B cell (primary cell): Measurements from ENCODE around the gene PIGZ. TPM values are rescaled to one million over a fixed set of nuclear protein-coding genes. Genes with fewer than 3 reads are reported as not detected.

Experiments
- ATAC-seq: fragments of 200-7000 bp; cut with Tn5 transposase; one replicate; pipeline ENCODE4 v1.10.0; 2021; ENCODE audit warnings: low read depth, mild to moderate bottlenecking, moderate number of reproducible peaks, moderate library complexity
- CTCF ChIA-PET: fragments of 350-600 bp; sonication (Branson Sonifier 250); formaldehyde crosslinking; loops from one replicate; lab custom pipeline; 2021; ENCODE audit warnings: antibody characterized with exemption, inconsistent platforms; lab: Charles Lee
- POLR2A ChIA-PET: fragments of 350-600 bp; sonication (Branson Sonifier 250); formaldehyde crosslinking; loops from one replicate; lab custom pipeline; 2021; ENCODE audit warnings: antibody characterized with exemption; lab: Charles Lee
- DNase-seq: peaks from one replicate; pipeline ENCODE4 v3.0.0; 2013
- H2AFZ ChIP-seq: 2 replicates; pipeline ENCODE4 v1.6.1; 2012; ENCODE audit warnings: mild to moderate bottlenecking, low read depth, low read length; ENCODE audit not compliant: insufficient read depth, poor library complexity, severe bottlenecking
- H3K27ac ChIP-seq, 2 donors: 1 replicate in 1 of 2; 2 replicates in 1 of 2; pipeline ENCODE4 v1.5.1; 2012 to 2013; ENCODE audit warnings: low read length in 2 of 2, mild to moderate bottlenecking in 2 of 2, moderate library complexity in 1 of 2
- H3K27me3 ChIP-seq, 4 experiments: fragments of 200-600 bp in 1 of 4; sonication (generic) in 1 of 4; replicated peaks in 1 of 4; 1 replicate in 2 of 4; 2 replicates in 2 of 4; pipeline versions ENCODE4 v1.6.1 to v1.7.0; 2013 to 2016; ENCODE audit warnings: low read length in 3 of 4, mild to moderate bottlenecking in 2 of 4, mixed read lengths in 1 of 4, moderate library complexity in 1 of 4; ENCODE audit not compliant: insufficient read depth in 4 of 4, control insufficient read depth in 3 of 4; ENCODE audit errors: control extremely low read depth in 1 of 4
- H3K36me3 ChIP-seq, 2 experiments: replicated peaks in 1 of 2; 1 replicate in 1 of 2; 2 replicates in 1 of 2; pipeline versions ENCODE4 v1.6.1 to v1.7.1; 2013; ENCODE audit warnings: low read length in 1 of 2; ENCODE audit not compliant: insufficient read depth in 2 of 2, control insufficient read depth in 1 of 2; ENCODE audit errors: control extremely low read depth in 1 of 2, extremely low read depth in 1 of 2
- H3K4me1 ChIP-seq, 2 donors: fragments of 200-600 bp in 1 of 2; sonication (generic) in 1 of 2; 1 replicate in 1 of 2; 2 replicates in 1 of 2; pipeline versions ENCODE4 v1.5.1 to v1.6.1; 2013 to 2017; ENCODE audit warnings: low read length in 2 of 2; ENCODE audit not compliant: control insufficient read depth in 2 of 2, insufficient read depth in 2 of 2
- H3K4me2 ChIP-seq: replicated peaks from 2 replicates; pipeline ENCODE3; 2012; ENCODE audit warnings: mild to moderate bottlenecking, low read depth, low read length; ENCODE audit not compliant: poor library complexity, severe bottlenecking
- H3K4me3 ChIP-seq, 5 experiments: fragments of 200-600 bp in 1 of 5; sonication (generic) in 1 of 5; 1 replicate in 3 of 5; 2 replicates in 2 of 5; pipeline versions ENCODE4 v1.5.1 to v1.7.0; 2011 to 2016; ENCODE audit warnings: low read length in 4 of 5, mild to moderate bottlenecking in 4 of 5, low read depth in 2 of 5, control low read depth in 1 of 5, moderate library complexity in 1 of 5; ENCODE audit not compliant: insufficient read depth in 1 of 5; ENCODE audit errors: control extremely low read depth in 1 of 5, extremely low read depth in 1 of 5
- H3K79me2 ChIP-seq: fragments of 200-600 bp; sonication (generic); one replicate; pipeline ENCODE4 v1.6.0; 2016; ENCODE audit warnings: low read length; ENCODE audit not compliant: control insufficient read depth, insufficient read depth
- H3K9ac ChIP-seq: fragments of 200-600 bp; sonication (generic); 2 replicates; pipeline ENCODE4 v1.6.1; 2017; ENCODE audit warnings: mild to moderate bottlenecking, low read length, moderate library complexity
- H3K9me3 ChIP-seq, 3 donors: one replicate each; pipeline versions ENCODE4 v1.6.1 to v1.7.1; 2013; ENCODE audit warnings: low read length in 2 of 3; ENCODE audit not compliant: control insufficient read depth in 2 of 3, insufficient read depth in 1 of 3; ENCODE audit errors: control extremely low read depth in 1 of 3
- H4K20me1 ChIP-seq: 2 replicates; pipeline ENCODE4 v1.6.0; 2012; ENCODE audit warnings: mild to moderate bottlenecking, low read length; ENCODE audit not compliant: insufficient read depth, control insufficient read depth, poor library complexity, severe bottlenecking
- H3K27ac Mint-ChIP-seq: one replicate; pipeline ENCODE4 v1.8.0; 2021; ENCODE audit warnings: mixed read lengths
- H3K27me3 Mint-ChIP-seq: one replicate; pipeline ENCODE4 v1.8.0; 2021; ENCODE audit warnings: mixed read lengths
- H3K4me1 Mint-ChIP-seq: one replicate; pipeline ENCODE4 v1.8.0; 2021; ENCODE audit warnings: mixed read lengths
- H3K4me3 Mint-ChIP-seq: one replicate; pipeline ENCODE4 v1.8.0; 2021; ENCODE audit warnings: mixed read lengths
- H3K9me3 Mint-ChIP-seq: one replicate; pipeline ENCODE4 v1.8.0; 2022; ENCODE audit warnings: mixed read lengths; ENCODE audit not compliant: insufficient read depth
- CTCF ChIP-seq: fragments of 200-600 bp; IDR thresholded peaks from one replicate; pipeline ENCODE4 v1.8.0; 2022; ENCODE audit warnings: antibody characterized with exemption, mild to moderate bottlenecking
- EZH2 ChIP-seq: IDR thresholded peaks from 2 replicates; pipeline ENCODE4 v1.6.1; 2012; ENCODE audit warnings: borderline replicate concordance, low read depth, mild to moderate bottlenecking, moderate library complexity, low read length; ENCODE audit not compliant: insufficient read depth, poor library complexity, severe bottlenecking
- WGBS: methylation state at CpG from one replicate; pipeline ENCODE4 v1.1.5; 2013; ENCODE audit warnings: missing lambda C conversion rate; ENCODE audit not compliant: insufficient coverage; 5-methylcytosine and 5-hydroxymethylcytosine counted together
- intact Hi-C: fragments of 100-400 bp; cut with micrococcal nuclease; formaldehyde crosslinking; loops from one replicate; pipeline ENCODE4 v1.10.0; 2022
- polyA plus RNA-seq: library from polyadenylated mRNA; depleted of rRNA; stranded (reverse); fragments of >200 nt; gene quantifications from 2 replicates; pipeline ENCODE4 v1.2.3, GENCODE V29; 2012
- total RNA-seq, 2 donors: library from RNA; stranded (reverse); fragments of 120-200 nt in 1 of 2; gene quantifications; 1 replicate in 1 of 2; 2 replicates in 1 of 2; pipeline versions ENCODE4 v1.2.3 to v1.2.4, GENCODE V29; 2013 to 2022

The PIGZ gene
- total and polyA plus RNA-seq, 2 donors (not counting 1 experiment from before 2014, with no cell fraction given) = 2.2 to 3.9 TPM

- Histone ChIP-seq H3K27me3 (no peaks in the 10 kb centered on the region), H3K4me2 (no peak overlapping the region), H3K27ac (no peak overlapping the region), H3K36me3 (peaks cover 0 to 3% of the 10 kb centered on the region in 2 experiments), H4K20me1 (peaks cover 3% of the 10 kb centered on the region), H3K9ac (no peak overlapping the region), H2AFZ (no peak overlapping the region), H3K79me2 (peaks cover 11% of the 10 kb centered on the region), H3K4me1 (peaks cover 2% of the 10 kb centered on the region in 2 donors), H3K4me3 (no peak overlapping the region), H3K9me3 (no peaks in the 10 kb centered on the region)
- ChIA-PET CTCF (interaction anchor here (1.3 to 1.6 kb wide), 2 partner anchors 21 to 30 kb away, joined by 3 to 4 read pairs; no protein-coding TSS in a partner anchor), POLR2A (no interaction called here)
- TF ChIP-seq CTCF (no peak), EZH2 (no peak)
- no peak overlapping the region for H3K27ac Mint-ChIP-seq
- H3K27me3 Mint-ChIP-seq = no peaks in the 10 kb centered on the region
- ATAC-seq = no peak
- no peaks in the 10 kb centered on the region for H3K9me3 Mint-ChIP-seq
- peaks cover 10% of the 10 kb centered on the region for H3K4me1 Mint-ChIP-seq
- DNase-seq = no peak
- intact Hi-C loops = no loop called here
- no peak overlapping the region for H3K4me3 Mint-ChIP-seq
- WGBS = 86% methylated on average over 20 of the region's 22 CpGs
Measured at GRCh38 chr3:196948442-196949284, 20.0 kb downstream of the PIGZ start.

GRCh38 chr3:196947860-196948441 lies 20.7 kb downstream of the PIGZ start:
- Histone ChIP-seq H3K4me2 (no peak overlapping the region), H2AFZ (no peak overlapping the region), H3K36me3 (peaks cover 0 to 3% of the 10 kb centered on the region in 2 experiments), H3K4me3 (no peak overlapping the region), H3K27me3 (no peaks in the 10 kb centered on the region), H3K27ac (no peak overlapping the region), H3K9ac (no peak overlapping the region), H3K9me3 (no peaks in the 10 kb centered on the region), H3K4me1 (peaks cover 9% of the 10 kb centered on the region in 2 donors), H3K79me2 (peaks cover 18% of the 10 kb centered on the region), H4K20me1 (peaks cover 10% of the 10 kb centered on the region)
- TF ChIP-seq EZH2 (no peak), CTCF (no peak)
- Mint-ChIP-seq H3K9me3 (no peaks in the 10 kb centered on the region), H3K4me1 (peaks cover 17% of the 10 kb centered on the region), H3K4me3 (no peak overlapping the region), H3K27ac (no peak overlapping the region), H3K27me3 (no peaks in the 10 kb centered on the region)
- 94% methylated on average over 27 of the region's 28 CpGs for WGBS
- ChIA-PET POLR2A (no interaction called here), CTCF (no interaction called here)
- intact Hi-C loops = no loop called here
- ATAC-seq = no peak
- DNase-seq = no peak
